ENCODE measurements around the gene NIP7. TPM values are rescaled to one million over a fixed set of nuclear protein-coding genes. Genes with fewer than 3 reads are reported as not detected.

Gene NIP7
- total RNA-seq, 1 donor from 2014 or later, result 42.4 TPM

DNA sequence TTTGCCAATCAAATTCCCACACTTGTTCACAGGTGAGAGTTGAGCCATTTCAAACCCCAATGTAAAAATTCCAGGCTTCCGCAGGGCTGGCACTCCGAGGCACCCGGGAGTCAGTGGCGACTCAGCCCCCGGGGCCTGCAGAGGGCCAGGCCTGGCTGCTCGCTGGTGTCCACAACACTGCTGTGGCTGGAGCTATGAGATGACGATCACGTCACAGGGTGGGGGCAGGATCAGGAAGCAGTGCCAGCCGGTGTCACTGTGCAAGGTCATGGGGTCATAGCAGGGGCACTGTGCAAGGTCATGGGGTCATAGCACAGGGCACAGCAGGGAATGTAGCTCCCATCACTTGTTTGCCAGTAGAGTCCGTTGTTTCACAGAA, 20.7 kb upstream of the NIP7 start:
- no peak overlapping the region for H3K4me3 Mint-ChIP-seq
- H3K4me1 Mint-ChIP-seq, result peaks cover 6% of the 10 kb centered on the region
- no peak for DNase-seq
- peaks cover 84% of the 10 kb centered on the region for H3K36me3 Mint-ChIP-seq (ENCODE audit: low read depth)
- intact Hi-C loops (cut with micrococcal nuclease), result loop anchor here (10.0 kb wide), 1 partner anchor 1206 kb away; the partner anchor contains the start of genes COG4 and SF3B3
- ATAC-seq (ENCODE audit: low read depth), result no peak
- TF ChIP-seq, protein P1, sequence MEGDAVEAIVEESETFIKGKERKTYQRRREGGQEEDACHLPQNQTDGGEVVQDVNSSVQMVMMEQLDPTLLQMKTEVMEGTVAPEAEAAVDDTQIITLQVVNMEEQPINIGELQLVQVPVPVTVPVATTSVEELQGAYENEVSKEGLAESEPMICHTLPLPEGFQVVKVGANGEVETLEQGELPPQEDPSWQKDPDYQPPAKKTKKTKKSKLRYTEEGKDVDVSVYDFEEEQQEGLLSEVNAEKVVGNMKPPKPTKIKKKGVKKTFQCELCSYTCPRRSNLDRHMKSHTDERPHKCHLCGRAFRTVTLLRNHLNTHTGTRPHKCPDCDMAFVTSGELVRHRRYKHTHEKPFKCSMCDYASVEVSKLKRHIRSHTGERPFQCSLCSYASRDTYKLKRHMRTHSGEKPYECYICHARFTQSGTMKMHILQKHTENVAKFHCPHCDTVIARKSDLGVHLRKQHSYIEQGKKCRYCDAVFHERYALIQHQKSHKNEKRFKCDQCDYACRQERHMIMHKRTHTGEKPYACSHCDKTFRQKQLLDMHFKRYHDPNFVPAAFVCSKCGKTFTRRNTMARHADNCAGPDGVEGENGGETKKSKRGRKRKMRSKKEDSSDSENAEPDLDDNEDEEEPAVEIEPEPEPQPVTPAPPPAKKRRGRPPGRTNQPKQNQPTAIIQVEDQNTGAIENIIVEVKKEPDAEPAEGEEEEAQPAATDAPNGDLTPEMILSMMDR (IDR thresholded peaks at IDR 0.05), result no peak
- ChIA-PET CTCF (no interaction called here), POLR2A (interaction anchor here (0.7 kb wide), 1 partner anchor 9 kb away, joined by 3 read pairs; no protein-coding TSS in a partner anchor)
- no peaks in the 10 kb centered on the region for H3K27me3 Mint-ChIP-seq
- no peaks in the 10 kb centered on the region for H3K9me3 Mint-ChIP-seq
- H3K27ac Mint-ChIP-seq, result no peak overlapping the region

DNA sequence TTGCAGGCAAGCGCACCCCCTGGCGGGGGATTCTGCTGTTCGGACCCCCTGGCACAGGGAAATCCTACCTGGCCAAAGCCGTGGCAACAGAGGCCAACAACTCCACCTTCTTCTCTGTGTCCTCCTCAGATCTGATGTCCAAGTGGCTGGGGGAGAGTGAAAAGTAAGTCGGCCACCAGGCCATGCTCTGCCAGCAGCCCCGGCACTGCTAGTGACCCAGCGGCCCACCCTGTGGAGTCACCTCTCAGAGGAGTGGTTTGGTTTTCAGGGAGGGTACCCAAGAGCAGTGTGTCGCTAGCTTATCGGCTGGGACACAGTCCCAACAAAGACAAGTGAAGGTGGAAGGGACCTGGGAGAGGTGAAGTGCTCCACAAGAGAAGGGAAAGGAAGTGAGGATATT, 20.2 kb upstream of the NIP7 start:
- POLR2A ChIA-PET, result interaction anchor here (0.7 kb wide), 1 partner anchor 8 kb away, joined by 3 read pairs; no protein-coding TSS in a partner anchor
- peaks cover 85% of the 10 kb centered on the region for H3K36me3 Mint-ChIP-seq (ENCODE audit: low read depth)
- ATAC-seq (ENCODE audit: low read depth) (no peak), DNase-seq (no peak)
- TF ChIP-seq, protein P1 (IDR thresholded peaks at IDR 0.05), result no peak
- no peak overlapping the region for H3K27ac Mint-ChIP-seq
- intact Hi-C loops (cut with micrococcal nuclease), result loop anchor here (10.0 kb wide), 1 partner anchor 1205 kb away; the partner anchor contains the start of genes COG4 and SF3B3
- CTCF ChIA-PET, result no interaction called here
- H3K4me3 Mint-ChIP-seq, result no peak overlapping the region
- peaks cover 3% of the 10 kb centered on the region for H3K4me1 Mint-ChIP-seq
- H3K9me3 Mint-ChIP-seq, result no peaks in the 10 kb centered on the region
- H3K27me3 Mint-ChIP-seq, result no peaks in the 10 kb centered on the region

DNA sequence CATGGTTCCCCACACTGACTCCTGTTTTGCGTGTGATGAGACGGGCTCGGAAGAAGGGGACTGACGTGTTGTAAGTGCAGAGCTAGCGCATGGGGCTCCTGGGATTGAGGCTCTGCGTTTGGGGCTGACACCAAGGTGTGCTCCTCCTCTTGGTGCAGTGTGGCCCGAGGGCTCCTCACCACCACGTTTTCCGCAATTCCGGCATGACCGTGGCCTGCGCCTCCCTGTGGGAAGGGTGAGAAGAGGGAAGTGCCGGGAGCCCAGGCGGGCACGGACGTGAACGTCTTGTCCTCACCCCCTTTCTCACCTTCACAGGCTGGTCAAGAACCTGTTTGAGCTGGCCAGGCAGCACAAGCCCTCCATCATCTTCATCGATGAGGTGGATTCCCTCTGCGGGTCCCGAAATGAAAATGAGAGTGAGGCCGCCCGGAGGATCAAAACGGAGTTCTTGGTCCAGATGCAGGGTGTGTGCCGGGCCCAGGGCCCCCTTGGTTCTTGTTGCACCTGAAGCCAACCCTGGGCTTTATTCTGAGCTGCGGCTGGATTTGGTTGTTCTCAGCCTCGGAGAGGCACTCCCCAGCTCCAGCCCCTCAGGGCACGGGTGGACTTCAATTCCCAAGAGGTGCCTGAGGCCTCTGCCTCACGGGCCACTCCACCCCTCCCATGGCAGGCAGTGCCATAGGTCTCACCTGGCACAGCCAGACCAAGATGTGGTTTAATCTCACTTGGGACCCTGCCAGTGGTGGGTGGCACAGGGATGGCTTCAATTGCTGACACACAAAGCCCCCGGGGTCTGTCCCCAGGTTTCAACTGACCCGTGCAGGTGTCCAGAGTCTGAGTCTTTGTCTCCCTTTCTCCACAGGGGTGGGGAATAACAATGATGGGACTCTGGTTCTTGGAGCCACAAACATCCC, 19.5 kb upstream of the NIP7 start:
- H3K4me3 Mint-ChIP-seq, result no peak overlapping the region
- H3K36me3 Mint-ChIP-seq (ENCODE audit: low read depth), result peaks cover 87% of the 10 kb centered on the region
- intact Hi-C loops (cut with micrococcal nuclease), result loop anchor here (10.0 kb wide), 1 partner anchor 1205 kb away; the partner anchor contains the start of genes COG4 and SF3B3
- no peaks in the 10 kb centered on the region for H3K4me1 Mint-ChIP-seq
- H3K27me3 Mint-ChIP-seq, result no peaks in the 10 kb centered on the region
- CTCF ChIA-PET, result no interaction called here
- ATAC-seq (ENCODE audit: low read depth) (no peak), DNase-seq (no peak)
- H3K27ac Mint-ChIP-seq, result no peak overlapping the region
- POLR2A ChIA-PET, result no interaction called here
- TF ChIP-seq, protein P1 (IDR thresholded peaks at IDR 0.05), result no peak
- H3K9me3 Mint-ChIP-seq, result no peaks in the 10 kb centered on the region

DNA sequence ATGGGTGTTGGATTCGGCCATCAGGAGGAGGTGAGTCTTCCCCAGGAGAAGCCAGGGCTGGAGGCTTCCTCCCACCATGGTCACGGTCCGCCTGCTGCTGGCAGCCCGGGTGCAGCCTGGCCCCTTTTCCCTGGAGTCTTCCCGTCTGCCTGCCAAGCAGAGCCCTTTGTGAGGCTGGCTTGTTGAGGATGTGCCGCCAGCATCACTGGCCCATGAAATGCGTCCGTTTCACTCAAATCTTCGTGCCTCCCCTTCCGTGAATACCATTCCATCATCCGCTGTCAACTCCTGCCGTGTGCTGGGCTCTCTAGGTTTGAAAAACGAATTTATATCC, 18.9 kb upstream of the NIP7 start:
- H3K4me1 Mint-ChIP-seq, result peaks cover under 1% of the 10 kb centered on the region
- H3K36me3 Mint-ChIP-seq (ENCODE audit: low read depth), result peaks cover 88% of the 10 kb centered on the region
- ChIA-PET CTCF (no interaction called here), POLR2A (no interaction called here)
- TF ChIP-seq, protein P1 (IDR thresholded peaks at IDR 0.05), result no peak
- ATAC-seq (ENCODE audit: low read depth) (no peak), DNase-seq (no peak)
- intact Hi-C loops (cut with micrococcal nuclease), result no loop called here
- no peak overlapping the region for H3K4me3 Mint-ChIP-seq
- H3K27ac Mint-ChIP-seq, result no peak overlapping the region
- no peaks in the 10 kb centered on the region for H3K9me3 Mint-ChIP-seq
- no peaks in the 10 kb centered on the region for H3K27me3 Mint-ChIP-seq

DNA sequence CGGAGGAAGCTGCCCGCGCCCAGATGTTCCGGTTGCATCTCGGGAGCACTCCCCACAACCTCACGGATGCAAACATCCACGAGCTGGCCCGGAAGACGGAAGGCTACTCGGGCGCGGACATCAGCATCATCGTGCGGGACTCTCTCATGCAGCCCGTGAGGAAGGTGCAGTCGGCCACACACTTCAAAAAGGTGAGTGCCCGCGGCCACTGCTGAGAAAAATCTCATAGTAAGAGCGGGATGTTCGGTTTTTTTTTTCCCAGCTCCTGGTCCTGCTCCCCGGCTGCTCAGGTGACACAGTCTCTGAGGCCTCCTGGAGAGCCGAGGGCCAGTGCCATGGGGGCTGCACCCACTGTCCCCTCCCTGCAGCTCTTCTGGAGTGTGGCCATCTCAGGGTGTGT, 18.5 kb upstream of the NIP7 start:
- CTCF ChIA-PET, result no interaction called here
- no peak for DNase-seq
- H3K27ac Mint-ChIP-seq, result no peak overlapping the region

More for the DNA sequence above, 18.5 kb upstream of the NIP7 start:
- peaks cover 5% of the 10 kb centered on the region for H3K4me1 Mint-ChIP-seq
- TF ChIP-seq, protein P1 (IDR thresholded peaks at IDR 0.05), result no peak
- ATAC-seq (ENCODE audit: low read depth), result no peak
- H3K9me3 Mint-ChIP-seq, result no peaks in the 10 kb centered on the region
- no peaks in the 10 kb centered on the region for H3K27me3 Mint-ChIP-seq
- POLR2A ChIA-PET, result no interaction called here
- intact Hi-C loops (cut with micrococcal nuclease), result no loop called here
- no peak overlapping the region for H3K4me3 Mint-ChIP-seq
- peaks cover 88% of the 10 kb centered on the region for H3K36me3 Mint-ChIP-seq (ENCODE audit: low read depth)
